MM.1S (cell line): ENCODE results near the gene FBN3.

Experiments used
- DNase-seq: peaks from one replicate; pipeline ENCODE4 v3.0.0-alpha.2; 2015
- H2AFZ ChIP-seq: fragments of 300-600 bp; sonication (generic); 2 replicates; pipeline ENCODE4 v1.6.0; 2016; ENCODE audit warnings: antibody characterized with exemption, low read length
- H3F3A ChIP-seq: fragments of 300-600 bp; sonication (generic); 2 replicates; pipeline ENCODE4 v1.6.1; 2016; ENCODE audit warnings: mild to moderate bottlenecking, antibody characterized with exemption, low read length, moderate library complexity, mixed read lengths; ENCODE audit not compliant: insufficient read depth
- H3K27ac ChIP-seq: fragments of 300-600 bp; sonication (generic); 2 replicates; pipeline ENCODE4 v1.5.1; 2016; ENCODE audit warnings: mild to moderate bottlenecking, low read length
- H3K27me3 ChIP-seq: fragments of 300-600 bp; sonication (generic); replicated peaks from 2 replicates; pipeline ENCODE4 v1.6.0; 2016; ENCODE audit warnings: low read length; ENCODE audit not compliant: insufficient read depth
- H3K36me3 ChIP-seq: fragments of 300-600 bp; sonication (generic); replicated peaks from 2 replicates; pipeline ENCODE4 v1.6.1; 2016; ENCODE audit warnings: mild to moderate bottlenecking, low read length, mixed read lengths; ENCODE audit not compliant: insufficient read depth
- H3K4me1 ChIP-seq: fragments of 300-600 bp; sonication (generic); 2 replicates; pipeline ENCODE4 v1.6.1; 2016; ENCODE audit warnings: low read length, mixed read lengths
- H3K4me2 ChIP-seq: fragments of 300-600 bp; sonication (generic); 2 replicates; pipeline ENCODE4 v1.6.0; 2016; ENCODE audit warnings: low read depth, low read length
- H3K4me3 ChIP-seq: fragments of 300-600 bp; sonication (generic); 2 replicates; pipeline ENCODE4 v1.5.1; 2016; ENCODE audit warnings: low read length, mixed read lengths
- H3K79me2 ChIP-seq: fragments of 300-600 bp; sonication (generic); 2 replicates; pipeline ENCODE4 v1.6.1; 2016; ENCODE audit warnings: mixed run types, low read length, mixed read lengths
- H3K9ac ChIP-seq: fragments of 300-600 bp; sonication (generic); 2 replicates; pipeline ENCODE4 v1.6.1; 2016; ENCODE audit warnings: low read length, mixed read lengths
- H3K9me2 ChIP-seq: fragments of 300-600 bp; sonication (generic); replicated peaks from 2 replicates; pipeline ENCODE4 v1.6.1; 2016; ENCODE audit warnings: mild to moderate bottlenecking, low read length, mixed read lengths; ENCODE audit not compliant: insufficient read depth
- H3K9me3 ChIP-seq: fragments of 300-600 bp; sonication (generic); replicated peaks from 2 replicates; pipeline ENCODE4 v1.6.1; 2016; ENCODE audit warnings: mild to moderate bottlenecking, low read length, mixed read lengths; ENCODE audit not compliant: insufficient read depth
- H4K20me1 ChIP-seq: fragments of 300-600 bp; sonication (generic); 2 replicates; pipeline ENCODE4 v1.6.1; 2016; ENCODE audit warnings: mild to moderate bottlenecking, low read length, moderate library complexity, mixed read lengths; ENCODE audit not compliant: insufficient read depth
- CTCF ChIP-seq: fragments of 300-600 bp; sonication (generic); IDR thresholded peaks from 2 replicates; pipeline ENCODE4 v1.5.1; 2016; ENCODE audit warnings: antibody characterized with exemption, low read length, mixed read lengths
- EZH2 ChIP-seq: fragments of 300-600 bp; sonication (generic); optimal IDR thresholded peaks from 2 replicates; pipeline ENCODE3; 2017; ENCODE audit warnings: low read depth, mild to moderate bottlenecking, antibody characterized with exemption, low read length, mixed read lengths
- EZH2phosphoT487 ChIP-seq: fragments of 300-600 bp; sonication (generic); IDR thresholded peaks from 2 replicates; pipeline ENCODE4 v1.6.1; 2018; ENCODE audit warnings: antibody characterized with exemption, low read length

The FBN3 gene

DNA sequence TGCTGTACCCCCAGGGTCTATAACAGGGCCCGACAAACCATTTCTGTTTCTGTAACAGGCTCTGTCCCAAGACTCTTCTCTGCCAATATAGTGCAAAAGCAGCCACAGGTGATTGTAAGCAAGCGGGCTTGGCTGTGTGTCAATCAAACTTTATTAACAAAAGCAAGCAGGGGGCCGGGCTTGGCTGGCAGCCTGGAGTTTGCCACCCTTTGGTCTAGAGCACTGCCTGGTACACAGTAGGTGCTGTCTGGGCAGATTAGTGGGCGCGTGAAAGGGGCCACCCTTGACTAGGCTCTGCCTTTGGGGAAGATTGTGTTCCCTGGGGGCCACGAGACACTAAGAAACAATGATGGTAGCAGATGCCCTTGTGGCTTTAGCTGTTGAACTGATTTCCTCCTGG is 69.4 kb downstream of the FBN3 start:
- TF ChIP-seq EZH2 (no peak), EZH2phosphoT487 (no peak), CTCF (no peak)
- no peak overlapping the region for H3K27ac ChIP-seq
- no peaks in the 10 kb centered on the region for H4K20me1 ChIP-seq

GRCh38 chr19:8075158-8076074 is 74.0 kb downstream of the FBN3 start:
- TF ChIP-seq CTCF (no peak), EZH2 (no peak), EZH2phosphoT487 (no peak)
- Histone ChIP-seq H2AFZ (no peak overlapping the region), H3K9me3 (no peaks in the 10 kb centered on the region), H3K4me1 (no peaks in the 10 kb centered on the region), H3K27ac (no peak overlapping the region), H3F3A (no peaks in the 10 kb centered on the region), H3K9ac (no peak overlapping the region), H3K9me2 (no peaks in the 10 kb centered on the region), H3K36me3 (no peaks in the 10 kb centered on the region), H3K4me2 (no peak overlapping the region), H3K27me3 (peaks cover 94% of the 10 kb centered on the region), H4K20me1 (no peaks in the 10 kb centered on the region), H3K4me3 (no peak overlapping the region), H3K79me2 (no peaks in the 10 kb centered on the region)
- no peak for DNase-seq

More for the DNA sequence above, 69.4 kb downstream of the FBN3 start:
- no peak overlapping the region for H3K4me2 ChIP-seq
- H3K36me3 ChIP-seq, result no peaks in the 10 kb centered on the region
- no peaks in the 10 kb centered on the region for H3F3A ChIP-seq
- H3K9me3 ChIP-seq, result no peaks in the 10 kb centered on the region
- H3K79me2 ChIP-seq, result no peaks in the 10 kb centered on the region
- DNase-seq, result no peak
- no peak overlapping the region for H3K9ac ChIP-seq
- H3K4me1 ChIP-seq, result no peaks in the 10 kb centered on the region
- no peak overlapping the region for H2AFZ ChIP-seq
- no peaks in the 10 kb centered on the region for H3K9me2 ChIP-seq
- H3K27me3 ChIP-seq, result peaks cover 92% of the 10 kb centered on the region
- no peak overlapping the region for H3K4me3 ChIP-seq

DNA sequence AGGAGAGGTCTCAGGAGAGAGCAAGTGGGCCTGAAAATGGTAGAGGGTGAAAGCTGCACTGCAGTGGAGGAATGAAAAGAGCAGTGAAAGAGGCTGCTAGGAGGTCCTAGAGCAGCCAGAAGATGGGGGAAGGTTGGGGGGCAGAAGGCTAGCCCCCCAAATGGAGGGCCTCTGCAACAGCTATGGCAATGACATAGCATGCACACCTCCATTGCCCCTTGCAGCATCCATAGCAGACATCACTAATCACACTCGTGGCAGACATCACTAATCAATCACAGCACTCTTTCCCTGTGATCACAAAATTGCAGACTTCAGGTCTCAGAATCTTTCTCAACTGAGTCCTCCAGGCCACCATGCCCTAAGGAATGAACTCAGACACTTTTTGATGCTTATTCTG is 74.9 kb downstream of the FBN3 start:
- peaks cover 91% of the 10 kb centered on the region for H3K27me3 ChIP-seq
- no peaks in the 10 kb centered on the region for H3K9me3 ChIP-seq
- H3F3A ChIP-seq, result no peaks in the 10 kb centered on the region
- H3K9ac ChIP-seq, result no peak overlapping the region
- H4K20me1 ChIP-seq, result no peaks in the 10 kb centered on the region
- no peak for DNase-seq
- no peak overlapping the region for H2AFZ ChIP-seq
- no peaks in the 10 kb centered on the region for H3K36me3 ChIP-seq
- TF ChIP-seq EZH2phosphoT487 (no peak), CTCF (no peak), EZH2 (no peak)
- no peaks in the 10 kb centered on the region for H3K4me1 ChIP-seq
- no peaks in the 10 kb centered on the region for H3K9me2 ChIP-seq
- H3K4me2 ChIP-seq, result no peak overlapping the region
- no peak overlapping the region for H3K4me3 ChIP-seq
- H3K27ac ChIP-seq, result no peak overlapping the region
- H3K79me2 ChIP-seq, result no peaks in the 10 kb centered on the region
